IMR-90 (cell line): ENCODE measurements around the gene ZNF33B. TPM values are rescaled to one million over a fixed set of nuclear protein-coding genes. Genes with fewer than 3 reads are reported as not detected.

Experiments
- ATAC-seq: fragments of 200-7000 bp; cut with Tn5 transposase; 2 replicates; pipeline ENCODE4 v1.9.1; 2020; ENCODE audit warnings: low read depth, mild to moderate bottlenecking, moderate library complexity
- BruUV-seq: library from RNA; stranded (reverse); fragments of 400-500 nt; replicated peaks from 2 replicates; lab custom pipeline; 2021; lab: Mats Ljungman, UMichigan
- CTCF ChIA-PET: fragments of 300-600 bp; formaldehyde crosslinking; extraction: SDS; loops from one replicate; lab custom pipeline; 2021; ENCODE audit warnings: antibody characterized with exemption; lab: Yijun Ruan, JAX
- POLR2A ChIA-PET: fragments of 300-600 bp; sonication (Branson Sonifier 250); formaldehyde crosslinking; loops from one replicate; lab custom pipeline; 2022; ENCODE audit warnings: antibody characterized with exemption; ENCODE audit not compliant: unreplicated experiment; lab: Charles Lee
- DNase-seq: peaks from one replicate; pipeline ENCODE4 v3.0.0; 2013
- H2AFZ ChIP-seq: replicated peaks from 2 replicates; pipeline ENCODE3; 2013; ENCODE audit warnings: low read length, mild to moderate bottlenecking; ENCODE audit not compliant: poor library complexity
- H2AK5ac ChIP-seq: 2 replicates; pipeline ENCODE4 v1.6.1; 2013; ENCODE audit warnings: low read depth, low read length, inconsistent platforms
- H2AK9ac ChIP-seq: replicated peaks from 2 replicates; pipeline ENCODE3; 2013; ENCODE audit warnings: mild to moderate bottlenecking, low read depth, low read length, moderate library complexity; ENCODE audit not compliant: poor library complexity
- H2BK120ac ChIP-seq: 2 replicates; pipeline ENCODE4 v1.6.1; 2013; ENCODE audit warnings: low read depth, low read length, inconsistent platforms
- H2BK15ac ChIP-seq: 3 replicates; pipeline ENCODE4 v1.6.1; 2013; ENCODE audit warnings: low read depth, low read length, inconsistent platforms
- H2BK20ac ChIP-seq: 2 replicates; pipeline ENCODE4 v1.6.1; 2013; ENCODE audit warnings: low read depth, mild to moderate bottlenecking, inconsistent platforms, low read length, moderate library complexity
- H2BK5ac ChIP-seq: 2 replicates; pipeline ENCODE4 v1.6.1; 2013; ENCODE audit warnings: mild to moderate bottlenecking, low read depth, low read length, inconsistent platforms; ENCODE audit not compliant: poor library complexity, severe bottlenecking
- H3K14ac ChIP-seq: replicated peaks from 2 replicates; pipeline ENCODE4 v1.6.1; 2013; ENCODE audit warnings: low read depth, low read length, inconsistent platforms
- H3K18ac ChIP-seq: 2 replicates; pipeline ENCODE4 v1.6.1; 2013; ENCODE audit warnings: low read depth, low read length, control low read depth
- H3K23ac ChIP-seq: 2 replicates; pipeline ENCODE4 v1.6.1; 2013; ENCODE audit warnings: low read depth, low read length, inconsistent platforms
- H3K27ac ChIP-seq: 2 replicates; pipeline ENCODE4 v1.5.1; 2013; ENCODE audit warnings: mild to moderate bottlenecking, control low read depth, low read length; ENCODE audit not compliant: insufficient read depth
- H3K27me3 ChIP-seq: 2 replicates; pipeline ENCODE4 v1.6.1; 2013; ENCODE audit warnings: low read length; ENCODE audit not compliant: control insufficient read depth, insufficient read depth
- H3K36me3 ChIP-seq: 2 replicates; pipeline ENCODE4 v1.6.1; 2013; ENCODE audit warnings: low read length, mixed read lengths; ENCODE audit not compliant: control insufficient read depth, insufficient read depth
- H3K4ac ChIP-seq: 2 replicates; pipeline ENCODE4 v1.6.1; 2013; ENCODE audit warnings: low read depth, low read length, inconsistent platforms
- H3K4me1 ChIP-seq: 2 replicates; pipeline ENCODE4 v1.6.1; 2013; ENCODE audit warnings: low read length, mixed read lengths; ENCODE audit not compliant: control insufficient read depth, insufficient read depth
- H3K4me2 ChIP-seq: 2 replicates; pipeline ENCODE4 v1.6.1; 2013; ENCODE audit warnings: low read depth, mild to moderate bottlenecking, control low read depth, low read length, moderate library complexity
- H3K4me3 ChIP-seq: 2 replicates; pipeline ENCODE4 v1.5.1; 2013; ENCODE audit warnings: low read depth, mild to moderate bottlenecking, control low read depth, low read length, moderate library complexity; ENCODE audit not compliant: insufficient read depth
- H3K56ac ChIP-seq: 2 replicates; pipeline ENCODE4 v1.6.1; 2013; ENCODE audit warnings: low read length, inconsistent platforms; ENCODE audit not compliant: insufficient read depth; ENCODE audit errors: extremely low read depth
- H3K79me1 ChIP-seq, 2 experiments: 2 replicates each; pipeline ENCODE4 v1.6.1; 2013; ENCODE audit warnings: low read length in 2 of 2, inconsistent platforms in 1 of 2, low read depth in 1 of 2
- H3K9ac ChIP-seq: 2 replicates; pipeline ENCODE4 v1.6.1; 2013; ENCODE audit warnings: low read depth, low read length, control low read depth
- H3K9me1 ChIP-seq: 2 replicates; pipeline ENCODE4 v1.6.1; 2013; ENCODE audit warnings: low read length, inconsistent platforms; ENCODE audit not compliant: insufficient read depth
- H3K9me3 ChIP-seq: 2 replicates; pipeline ENCODE4 v1.6.1; 2013; ENCODE audit warnings: low read length; ENCODE audit not compliant: control insufficient read depth, insufficient read depth
- H4K20me1 ChIP-seq: 2 replicates; pipeline ENCODE4 v1.6.1; 2013; ENCODE audit warnings: low read length, inconsistent platforms; ENCODE audit not compliant: insufficient read depth
- H4K5ac ChIP-seq: 2 replicates; pipeline ENCODE4 v1.6.1; 2013; ENCODE audit warnings: mild to moderate bottlenecking, low read depth, low read length, control low read depth
- H4K8ac ChIP-seq, 2 experiments: 2 replicates each; pipeline ENCODE4 v1.6.1; 2013; ENCODE audit warnings: low read depth in 2 of 2, low read length in 2 of 2, control low read depth in 1 of 2, inconsistent platforms in 1 of 2
- H4K91ac ChIP-seq: 2 replicates; pipeline ENCODE4 v1.6.1; 2013; ENCODE audit warnings: low read depth, low read length, inconsistent platforms; ENCODE audit not compliant: insufficient read depth
- ELK1 ChIP-seq: fragments of 150-350 bp; IDR thresholded peaks from 2 replicates; pipeline ENCODE4 v1.6.1; 2016; ENCODE audit warnings: low read depth, mild to moderate bottlenecking, low read length, moderate library complexity, borderline replicate concordance
- FOS ChIP-seq: fragments of 150-350 bp; IDR thresholded peaks from 2 replicates; pipeline ENCODE4 v1.6.1; 2016; ENCODE audit warnings: low read depth, low read length
- MAZ ChIP-seq: IDR thresholded peaks from 2 replicates; pipeline ENCODE4 v1.6.1; 2012; ENCODE audit warnings: low read depth, mild to moderate bottlenecking, low read length, improper control_type of control experiment, moderate library complexity, borderline replicate concordance
- NFE2L2 ChIP-seq: fragments of 150-350 bp; IDR thresholded peaks from 2 replicates; pipeline ENCODE4 v1.6.1; 2016; ENCODE audit warnings: low read depth, mild to moderate bottlenecking, low read length
- POLR2A ChIP-seq: IDR thresholded peaks from 2 replicates; pipeline ENCODE4 v1.6.1; 2012; ENCODE audit warnings: mild to moderate bottlenecking, low read depth, low read length
- RCOR1 ChIP-seq: IDR thresholded peaks from 2 replicates; pipeline ENCODE4 v1.6.1; 2012; ENCODE audit warnings: mild to moderate bottlenecking, low read length, improper control_type of control experiment; ENCODE audit not compliant: insufficient replicate concordance
- WGBS, 2 experiments: methylation state at CpG; one replicate each; pipeline versions ENCODE4 v1.1.5 to v1.1.7; 2013; ENCODE audit warnings: missing lambda C conversion rate in 2 of 2; ENCODE audit not compliant: insufficient read length in 1 of 2; ENCODE audit errors: extremely low coverage in 2 of 2; 5-methylcytosine and 5-hydroxymethylcytosine counted together
- dilution Hi-C: fragments of 300-500 bp; cut with HindIII; formaldehyde crosslinking; loops from one replicate; pipeline ENCODE4 v1.14.3; 2018; ENCODE audit warnings: low sequenced_read_pairs; ENCODE audit not compliant: unreplicated experiment
- in situ Hi-C: fragments of 300-500 bp; cut with MboI; formaldehyde crosslinking; loops from 3 replicates; pipeline ENCODE4 v1.14.3; 2019; ENCODE audit warnings: low sequenced_read_pairs, inconsistent platforms, mixed read lengths
- intact Hi-C: fragments of 100-400 bp; cut with micrococcal nuclease; formaldehyde crosslinking; loops from 2 replicates; pipeline ENCODE4 v1.10.0; 2022
- polyA plus RNA-seq, 3 experiments: library from polyadenylated mRNA; depleted of rRNA; stranded (reverse); fragments of >200 nt; gene quantifications; 2 replicates each; pipeline ENCODE4 v1.2.3, GENCODE V29; 2012; ENCODE audit warnings: low replicate concordance in 1 of 3
- total RNA-seq: library from RNA; depleted of rRNA; stranded (reverse); fragments of >200 nt; gene quantifications from 2 replicates; pipeline ENCODE4 v1.2.3, GENCODE V29; 2012

The ZNF33B gene
- total and polyA plus RNA-seq, 2 of the 4 experiments (the other 2 are of a cell fraction) = 2.1 to 4.5 TPM

DNA sequence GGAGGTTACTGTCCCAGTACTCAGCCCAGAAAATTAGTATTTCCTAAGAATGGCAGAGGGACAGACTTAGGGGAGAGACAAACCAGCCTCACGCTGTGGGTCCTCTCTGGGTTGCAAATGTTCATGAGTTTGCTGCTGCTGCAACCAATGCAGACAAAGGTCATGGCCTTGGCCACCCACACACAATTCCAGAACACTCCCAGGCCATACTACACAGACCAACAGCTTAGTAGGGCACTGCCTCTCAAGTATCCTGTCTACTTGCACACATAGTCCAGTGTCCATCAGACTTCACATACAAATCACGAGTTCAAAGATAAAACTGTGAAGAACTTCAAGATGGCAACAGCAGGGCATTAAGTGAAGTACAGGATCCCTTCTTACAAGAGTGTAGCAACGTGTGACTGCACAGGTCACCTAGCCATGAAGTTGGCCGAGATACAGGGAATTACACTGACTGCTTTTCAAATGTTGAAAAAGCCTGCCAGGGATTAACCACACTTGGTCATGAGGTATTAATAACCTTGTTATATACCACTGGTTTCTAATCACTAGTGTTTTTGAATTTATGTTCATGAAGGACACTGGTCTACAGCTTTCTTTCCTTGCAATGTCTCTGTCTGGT, 40.0 kb downstream of the ZNF33B start:
- Histone ChIP-seq H2AFZ (no peak overlapping the region), H2BK20ac (no peak overlapping the region), H2BK15ac (no peak overlapping the region), H3K14ac (no peak overlapping the region), H3K23ac (no peak overlapping the region), H2BK120ac (no peak overlapping the region), H3K9me1 (no peaks in the 10 kb centered on the region), H3K9me3 (peaks cover 5% of the 10 kb centered on the region), H4K5ac (no peak overlapping the region), H3K79me1 (no peaks in the 10 kb centered on the region), H3K4me1 (0 out of 2 replicates have a peak, but pooled peaks cover 2% of the 10 kb centered on the region), H3K9ac (no peak overlapping the region), H3K27me3 (no peaks in the 10 kb centered on the region), H3K27ac (no peak overlapping the region), H3K56ac (no peak overlapping the region), H2BK5ac (no peak overlapping the region), H3K18ac (no peak overlapping the region), H4K91ac (no peak overlapping the region), H4K8ac (no peak overlapping the region), H2AK9ac (no peak overlapping the region), H3K36me3 (peaks cover 2% of the 10 kb centered on the region), H3K4me3 (no peak overlapping the region), H2AK5ac (no peak overlapping the region), H3K4me2 (no peak overlapping the region), H3K4ac (no peak overlapping the region), H4K20me1 (no peaks in the 10 kb centered on the region)
- POLR2A ChIA-PET = no interaction called here
- WGBS, 2 experiments = no CpG with 5 or more reads among the region's 4 CpGs
- in situ Hi-C loops = no loop called here
- DNase-seq (no peak), ATAC-seq (no peak)
- dilution Hi-C loops = no loop called here
- intact Hi-C loops = no loop called here
- TF ChIP-seq FOS = no peak
- TF ChIP-seq ELK1 = no peak
- no peak for TF ChIP-seq RCOR1
- TF ChIP-seq POLR2A = no peak
- TF ChIP-seq NFE2L2 = no peak
- TF ChIP-seq MAZ = no peak
- no TSS peak for BruUV-seq
- CTCF ChIA-PET = no interaction called here
